B cell (primary cell): ENCODE results near the gene CFAP251.

ENCODE experiments used
- CTCF ChIP-seq: fragments of 200-600 bp; IDR thresholded peaks from one replicate; pipeline ENCODE4 v1.8.0; 2022; ENCODE audit warnings: antibody characterized with exemption, mild to moderate bottlenecking
- EZH2 ChIP-seq: IDR thresholded peaks from 2 replicates; pipeline ENCODE4 v1.6.1; 2012; ENCODE audit warnings: borderline replicate concordance, low read depth, mild to moderate bottlenecking, moderate library complexity, low read length; ENCODE audit not compliant: insufficient read depth, poor library complexity, severe bottlenecking

DNA sequence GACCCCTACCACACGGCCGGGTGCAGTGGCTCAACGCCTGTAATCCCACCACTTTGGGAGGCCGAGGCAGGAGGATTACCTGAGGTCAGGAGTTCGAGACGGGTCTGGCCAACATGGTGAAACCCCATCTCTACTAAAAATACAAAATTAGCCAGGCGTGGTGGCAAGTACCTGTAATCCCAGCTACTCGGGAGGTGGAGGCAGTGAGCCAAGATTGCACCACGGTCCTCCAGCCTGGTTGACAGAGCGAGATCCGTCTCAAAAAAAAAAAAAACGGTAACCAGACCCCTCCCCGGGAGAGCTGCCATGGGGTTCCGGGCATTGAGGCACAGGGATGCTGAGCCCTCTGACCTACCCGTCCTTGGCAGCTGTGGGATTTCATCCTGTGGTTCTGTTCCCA is 125.1 kb downstream of the CFAP251 start:
- TF ChIP-seq CTCF (no peak), EZH2 (no peak)
